Activated naive CD8-positive, alpha-beta T cell treated with anti-CD3 and anti-CD28 coated beads, Interleukin-2, amount 50 U/mL, for 24 hours (primary cell): ENCODE measurements around the gene LLGL2.
A peak's percentile ranks its signal among the peaks of the same experiment; 100 is the strongest.
"Not testable (repeated sequence)": the region's sequence is repeated elsewhere in the genome, so short reads cannot be mapped to it uniquely, and the experiment has no call there.

Experiments
- ATAC-seq: fragments of 150-1000 bp; cut with Tn5 transposase; one replicate; pipeline ENCODE4 v1.10.0; 2021
- DNase-seq: peaks from one replicate; pipeline ENCODE4 v3.0.0; 2021
- H3K27ac Mint-ChIP-seq: one replicate; pipeline ENCODE4 v1.8.0; 2021; ENCODE audit warnings: mild to moderate bottlenecking, mixed read lengths
- H3K27me3 Mint-ChIP-seq: one replicate; pipeline ENCODE4 v1.8.0; 2021; ENCODE audit warnings: mixed read lengths
- H3K36me3 Mint-ChIP-seq: one replicate; pipeline ENCODE4 v1.8.0; 2021; ENCODE audit warnings: low read depth, mixed read lengths
- H3K4me1 Mint-ChIP-seq: one replicate; pipeline ENCODE4 v1.8.0; 2021; ENCODE audit warnings: mixed read lengths
- H3K4me3 Mint-ChIP-seq: one replicate; pipeline ENCODE4 v1.8.0; 2021; ENCODE audit warnings: mild to moderate bottlenecking, moderate library complexity, mixed read lengths
- H3K9me3 Mint-ChIP-seq: one replicate; pipeline ENCODE4 v1.8.0; 2021; ENCODE audit warnings: mixed read lengths

LLGL2 gene

DNA sequence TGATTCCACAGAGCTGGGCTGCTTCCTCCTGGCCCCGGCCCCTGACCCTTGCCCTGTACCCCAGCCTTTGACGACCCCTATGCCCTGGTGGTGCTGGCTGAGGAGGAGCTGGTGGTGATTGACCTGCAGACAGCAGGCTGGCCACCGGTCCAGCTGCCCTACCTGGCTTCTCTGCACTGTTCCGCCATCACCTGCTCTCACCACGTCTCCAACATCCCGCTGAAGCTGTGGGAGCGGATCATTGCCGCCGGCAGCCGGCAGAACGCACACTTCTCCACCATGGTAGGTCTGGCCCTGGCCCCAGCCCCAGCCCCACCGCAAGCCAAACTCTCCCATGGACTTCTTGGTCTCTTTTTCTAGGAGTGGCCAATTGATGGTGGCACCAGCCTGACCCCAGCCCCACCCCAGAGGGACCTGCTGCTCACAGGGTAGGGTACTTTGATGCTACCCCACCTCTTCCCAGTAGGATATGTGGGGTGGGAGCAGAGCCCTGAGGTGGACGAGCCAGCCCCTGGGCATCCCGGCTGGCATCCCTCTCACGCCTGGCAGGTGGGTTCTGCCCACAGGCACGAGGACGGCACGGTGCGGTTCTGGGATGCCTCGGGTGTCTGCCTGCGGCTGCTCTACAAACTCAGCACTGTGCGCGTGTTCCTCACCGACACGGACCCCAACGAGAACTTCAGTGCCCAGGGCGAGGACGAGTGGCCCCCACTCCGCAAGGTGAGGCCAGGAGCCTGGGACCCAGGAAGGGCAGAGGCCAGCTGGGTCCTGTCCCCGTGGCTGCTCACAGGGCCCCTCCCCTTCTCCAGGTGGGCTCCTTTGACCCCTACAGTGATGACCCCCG lies 43.1 kb downstream of the LLGL2 start:
- no peaks in the 10 kb centered on the region for H3K36me3 Mint-ChIP-seq
- H3K27me3 Mint-ChIP-seq: no peaks in the 10 kb centered on the region

GRCh38 chr17:75570034-75570676 lies 44.7 kb downstream of the LLGL2 start:
- Mint-ChIP-seq H3K27me3 (no peaks in the 10 kb centered on the region), H3K4me1 (no peaks in the 10 kb centered on the region), H3K36me3 (no peaks in the 10 kb centered on the region), H3K9me3 (no peaks in the 10 kb centered on the region), H3K4me3 (no peak overlapping the region), H3K27ac (no peak overlapping the region)
- ATAC-seq (no peak), DNase-seq (no peak)

More for the DNA sequence above, 43.1 kb downstream of the LLGL2 start:
- no peak overlapping the region for H3K27ac Mint-ChIP-seq
- ATAC-seq: no peak
- H3K4me3 Mint-ChIP-seq: no peak overlapping the region
- no peak for DNase-seq
- H3K9me3 Mint-ChIP-seq: no peaks in the 10 kb centered on the region
- H3K4me1 Mint-ChIP-seq: no peaks in the 10 kb centered on the region

GRCh38 chr17:75570772-75571171 lies 45.3 kb downstream of the LLGL2 start:
- Mint-ChIP-seq H3K9me3 (no peaks in the 10 kb centered on the region), H3K27me3 (no peaks in the 10 kb centered on the region), H3K4me3 (no peak overlapping the region), H3K36me3 (no peaks in the 10 kb centered on the region), H3K27ac (no peak overlapping the region), H3K4me1 (no peaks in the 10 kb centered on the region)
- ATAC-seq (no peak), DNase-seq (no peak)

DNA sequence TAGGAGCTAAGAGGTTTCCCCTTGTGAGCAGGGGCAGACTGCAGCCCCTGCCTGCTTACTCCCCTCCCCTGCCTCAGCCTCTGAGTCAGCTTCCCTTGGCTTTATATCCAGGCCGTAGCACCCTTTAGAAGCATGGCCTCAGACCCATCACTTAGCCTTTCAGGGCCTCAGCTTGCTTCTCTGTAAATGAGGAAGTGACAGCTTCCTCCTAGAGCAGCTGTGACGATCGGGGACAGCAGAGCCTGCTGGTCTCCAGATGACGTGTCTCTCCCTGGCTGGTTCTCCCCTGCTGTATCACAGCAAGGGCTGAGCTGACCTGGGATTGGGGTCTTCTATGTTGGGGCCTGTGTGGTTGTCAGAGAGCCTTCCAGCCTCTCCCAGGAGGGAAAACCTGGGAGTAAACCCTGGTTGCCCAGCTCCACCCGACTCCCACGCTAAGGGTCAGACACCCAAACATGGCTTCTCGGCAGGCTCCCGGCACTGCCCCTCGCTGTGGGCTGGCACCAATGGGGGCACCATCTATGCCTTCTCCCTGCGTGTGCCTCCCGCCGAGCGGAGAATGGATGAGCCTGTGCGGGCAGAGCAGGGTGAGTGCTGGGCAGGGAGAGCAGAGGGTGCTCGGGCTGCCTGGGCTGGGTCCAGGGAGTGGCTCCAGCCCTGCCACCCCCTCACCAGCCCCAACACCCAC lies 45.8 kb downstream of the LLGL2 start:
- peak; percentile 25 for ATAC-seq
- no peaks in the 10 kb centered on the region for H3K27me3 Mint-ChIP-seq
- no peaks in the 10 kb centered on the region for H3K36me3 Mint-ChIP-seq
- no peak overlapping the region for H3K4me3 Mint-ChIP-seq
- DNase-seq: peak; percentile 13
- H3K9me3 Mint-ChIP-seq: no peaks in the 10 kb centered on the region
- no peaks in the 10 kb centered on the region for H3K4me1 Mint-ChIP-seq
- no peak overlapping the region for H3K27ac Mint-ChIP-seq

- no peak for DNase-seq
- ATAC-seq: no peak
- Mint-ChIP-seq H3K9me3 (no peaks in the 10 kb centered on the region), H3K4me1 (no peaks in the 10 kb centered on the region), H3K27ac (no peak overlapping the region), H3K36me3 (no peaks in the 10 kb centered on the region), H3K4me3 (no peak overlapping the region), H3K27me3 (no peaks in the 10 kb centered on the region)
Observed at GRCh38 chr17:75571885-75572215, 46.4 kb downstream of the LLGL2 start.

GRCh38 chr17:75572713-75573539 lies 47.4 kb downstream of the LLGL2 start:
- no peak for DNase-seq
- H3K9me3 Mint-ChIP-seq: no peaks in the 10 kb centered on the region
- H3K27ac Mint-ChIP-seq: no peak overlapping the region

DNA sequence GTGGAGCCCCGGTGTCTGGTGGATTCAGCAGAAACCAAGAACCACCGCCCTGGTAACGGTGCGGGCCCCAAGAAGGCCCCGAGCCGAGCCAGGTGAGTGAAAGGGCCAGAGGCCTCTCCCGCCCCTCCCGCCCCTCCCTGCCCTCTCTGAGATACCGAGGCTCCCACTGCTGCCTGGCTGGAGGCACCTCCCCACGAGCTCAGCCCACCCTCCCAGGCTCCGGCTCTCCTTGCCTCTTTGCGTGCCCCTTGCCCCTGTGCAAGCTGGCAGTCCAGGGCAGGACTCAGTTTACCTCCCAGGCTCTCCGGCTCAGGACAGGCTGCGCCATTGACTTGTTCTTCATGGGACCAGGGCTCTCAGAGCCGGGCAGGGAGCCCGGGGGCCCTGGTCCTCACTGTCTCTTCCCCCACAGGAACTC lies 48.1 kb downstream of the LLGL2 start:
- Mint-ChIP-seq H3K36me3 (no peaks in the 10 kb centered on the region), H3K27me3 (no peaks in the 10 kb centered on the region), H3K4me1 (no peaks in the 10 kb centered on the region), H3K9me3 (no peaks in the 10 kb centered on the region), H3K4me3 (no peak overlapping the region), H3K27ac (no peak overlapping the region)
- DNase-seq: no peak
- ATAC-seq: no peak

More at GRCh38 chr17:75572713-75573539, 47.4 kb downstream of the LLGL2 start:
- Mint-ChIP-seq H3K4me3 (no peak overlapping the region), H3K4me1 (no peaks in the 10 kb centered on the region), H3K27me3 (no peaks in the 10 kb centered on the region), H3K36me3 (no peaks in the 10 kb centered on the region)
- no peak for ATAC-seq

GRCh38 chr17:75573994-75574393 lies 48.5 kb downstream of the LLGL2 start:
- DNase-seq (no peak), ATAC-seq (no peak)
- H3K27me3 Mint-ChIP-seq: no peaks in the 10 kb centered on the region
- no peaks in the 10 kb centered on the region for H3K36me3 Mint-ChIP-seq
- H3K9me3 Mint-ChIP-seq: no peaks in the 10 kb centered on the region
- H3K4me3 Mint-ChIP-seq: no peak overlapping the region
- H3K27ac Mint-ChIP-seq: no peak overlapping the region
- no peaks in the 10 kb centered on the region for H3K4me1 Mint-ChIP-seq

DNA sequence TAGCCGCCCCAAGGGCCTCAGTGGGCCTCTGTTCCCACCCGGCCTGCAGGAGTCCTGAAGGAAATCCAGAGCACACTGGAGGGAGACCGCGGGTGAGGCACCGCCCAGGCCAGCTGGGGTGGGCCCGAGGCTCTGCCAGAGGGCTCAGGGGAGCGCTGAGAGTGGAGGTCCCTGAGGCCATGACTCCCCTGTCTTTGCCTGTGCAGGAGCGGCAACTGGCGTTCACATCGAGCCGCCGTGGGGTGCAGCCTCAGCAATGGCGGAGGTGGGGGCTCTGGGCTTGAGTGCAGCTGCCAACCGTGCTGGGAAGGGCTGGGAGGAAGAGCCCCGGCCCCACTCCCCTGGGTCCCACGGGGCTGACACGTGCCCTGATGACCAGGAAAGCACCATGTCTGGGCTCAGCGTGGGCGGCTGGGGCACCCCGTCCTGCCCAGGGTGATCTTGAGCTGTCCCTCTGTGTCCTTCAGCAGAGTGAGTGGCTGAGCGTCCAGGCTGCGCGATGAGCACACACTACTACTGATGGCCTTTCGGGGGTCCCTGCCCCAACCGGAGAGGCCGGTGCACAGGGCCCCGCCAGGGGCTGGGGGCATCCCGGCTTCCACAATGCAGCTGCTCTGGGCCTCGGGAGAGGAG lies 49.0 kb downstream of the LLGL2 start:
- Mint-ChIP-seq H3K9me3 (no peaks in the 10 kb centered on the region), H3K4me1 (no peaks in the 10 kb centered on the region), H3K27ac (no peak overlapping the region), H3K27me3 (no peaks in the 10 kb centered on the region), H3K4me3 (no peak overlapping the region), H3K36me3 (no peaks in the 10 kb centered on the region)
- DNase-seq: no peak
- ATAC-seq: no peak

- Mint-ChIP-seq H3K36me3 (no peaks in the 10 kb centered on the region), H3K4me1 (no peaks in the 10 kb centered on the region), H3K27ac (no peak overlapping the region), H3K27me3 (no peaks in the 10 kb centered on the region), H3K9me3 (no peaks in the 10 kb centered on the region), H3K4me3 (no peak overlapping the region)
- DNase-seq: no peak
- no peak for ATAC-seq
Observed at GRCh38 chr17:75575197-75575596, 49.7 kb downstream of the LLGL2 start.

GRCh38 chr17:75575728-75576127 lies 50.2 kb downstream of the LLGL2 start:
- H3K4me1 Mint-ChIP-seq: no peaks in the 10 kb centered on the region
- H3K27ac Mint-ChIP-seq: no peak overlapping the region
- no peak overlapping the region for H3K4me3 Mint-ChIP-seq
- no peaks in the 10 kb centered on the region for H3K9me3 Mint-ChIP-seq
- H3K27me3 Mint-ChIP-seq: no peaks in the 10 kb centered on the region
- DNase-seq (no peak), ATAC-seq (no peak)
- H3K36me3 Mint-ChIP-seq: no peaks in the 10 kb centered on the region

DNA sequence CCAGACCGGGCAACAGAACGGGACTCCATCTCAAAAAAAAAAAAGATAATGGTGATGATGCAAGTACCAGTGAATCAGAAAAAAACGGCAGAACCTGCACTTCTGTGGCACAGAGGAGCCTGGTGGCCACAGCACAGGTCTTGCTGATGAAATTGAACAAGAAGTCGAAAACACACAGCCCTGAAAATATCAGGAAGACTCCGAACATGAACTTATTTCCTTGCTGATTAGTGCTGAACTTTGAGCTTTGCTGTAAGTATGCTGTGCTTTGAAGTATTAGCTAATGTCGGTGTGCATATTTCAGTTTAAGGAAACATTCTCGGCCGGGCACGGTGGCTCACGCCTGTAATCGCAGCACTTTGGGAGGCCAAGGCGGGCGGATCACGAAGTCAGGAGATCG lies 51.2 kb downstream of the LLGL2 start:
- Mint-ChIP-seq H3K36me3 (no peaks in the 10 kb centered on the region), H3K27ac (no peak overlapping the region), H3K4me1 (peaks cover 7% of the 10 kb centered on the region), H3K9me3 (no peaks in the 10 kb centered on the region), H3K4me3 (no peak overlapping the region), H3K27me3 (no peaks in the 10 kb centered on the region)
- ATAC-seq (no peak), DNase-seq (no peak)

- ATAC-seq (peak; percentile 38), DNase-seq (peak; percentile 67)
- not testable (repeated sequence) for H3K4me1 Mint-ChIP-seq, H3K9me3 Mint-ChIP-seq, H3K27ac Mint-ChIP-seq, H3K36me3 Mint-ChIP-seq, H3K27me3 Mint-ChIP-seq
- peak overlapping the region; percentile 80 for H3K4me3 Mint-ChIP-seq
Observed at GRCh38 chr17:75581121-75581725, 55.7 kb downstream of the LLGL2 start.

DNA sequence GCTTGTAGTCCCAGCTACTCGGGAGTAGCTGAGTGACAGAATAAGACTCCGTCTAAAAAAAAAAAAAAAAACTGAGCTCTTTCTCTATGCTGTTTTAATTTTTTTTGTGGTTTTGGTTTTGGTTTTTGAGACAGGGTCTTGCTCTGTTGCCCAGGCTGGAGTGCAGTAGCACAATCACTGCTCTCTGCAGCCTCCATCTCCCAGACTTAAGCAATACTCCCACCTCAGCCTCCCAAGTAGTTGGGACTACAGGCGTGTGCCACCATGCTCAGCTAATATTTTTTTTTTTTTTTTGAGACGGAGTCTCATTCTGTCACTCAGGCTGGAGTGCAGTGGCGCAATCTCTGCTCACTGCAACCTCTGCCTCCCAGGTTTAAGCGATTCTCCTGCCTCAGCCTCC lies 57.7 kb downstream of the LLGL2 start:
- H3K27ac Mint-ChIP-seq, DNase-seq, ATAC-seq, H3K36me3 Mint-ChIP-seq, H3K4me3 Mint-ChIP-seq, H3K9me3 Mint-ChIP-seq, H3K27me3 Mint-ChIP-seq: not testable (repeated sequence)
- H3K4me1 Mint-ChIP-seq: peaks cover 14% of the 10 kb centered on the region
